ENCODE data around the gene HYKK. TPM values are rescaled to one million over a fixed set of nuclear protein-coding genes. Genes with fewer than 3 reads are reported as not detected.

Gene HYKK
- total and polyA plus RNA-seq, 2 of the 13 experiments (the other 11 are each of a cell fraction or from before 2014, with no cell fraction given): 3.5 to 5.4 TPM

DNA sequence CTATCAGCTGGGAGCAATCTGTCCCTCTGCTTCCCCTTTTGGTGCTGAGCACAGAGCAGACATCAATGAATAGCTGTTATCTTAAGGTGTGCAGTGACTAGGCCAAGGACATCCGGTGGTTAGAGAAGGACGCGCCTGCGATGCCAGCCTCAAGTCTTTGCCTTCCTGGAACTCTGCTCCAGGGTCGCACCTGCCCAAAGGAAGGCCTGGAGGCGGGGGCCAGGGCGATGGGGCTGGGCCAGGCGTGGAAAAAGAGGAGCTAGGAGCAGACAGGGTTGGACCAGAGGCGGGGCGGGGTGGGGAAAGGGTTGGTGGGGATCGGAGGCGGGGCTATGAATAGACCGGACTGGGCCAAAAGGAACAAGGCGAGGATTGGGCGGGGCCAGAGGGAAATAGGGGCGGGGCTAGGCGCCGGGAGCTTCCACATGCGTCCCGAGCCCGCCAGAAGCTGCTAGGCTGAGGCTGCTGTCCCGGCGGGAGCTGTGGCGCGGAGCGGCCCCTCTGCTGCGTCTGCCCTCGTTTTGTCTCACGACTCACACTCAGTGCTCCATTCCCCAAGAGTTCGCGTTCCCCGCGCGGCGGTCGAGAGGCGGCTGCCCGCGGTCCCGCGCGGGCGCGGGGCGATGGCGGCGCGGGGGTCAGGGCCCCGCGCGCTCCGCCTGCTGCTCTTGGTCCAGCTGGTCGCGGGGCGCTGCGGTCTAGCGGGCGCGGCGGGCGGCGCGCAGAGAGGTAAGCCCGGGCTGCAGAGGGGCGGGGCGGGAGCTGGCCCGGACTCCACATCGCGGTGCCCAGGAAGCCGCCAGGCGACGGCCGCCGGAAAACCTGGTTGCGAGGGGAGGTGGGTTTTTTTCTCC lies 57.9 kb downstream of the HYKK start, which contains the start of gene CHRNA5 (continued):
- TF ChIP-seq KLF16 (CRISPR knock-in tag; IDR thresholded peaks at IDR 0.05) (0 out of 4 replicates have a peak, but pooled peaks of 1 of the 2 experiments have one; percentile 10), MAX (IDR thresholded peaks at IDR 0.05) (peak; percentile 68), SKI (IDR thresholded peaks at IDR 0.05; ENCODE audit: partially characterized antibody) (no peak), ATM (IDR thresholded peaks at IDR 0.05; ENCODE audit: borderline replicate concordance) (no peak), SETDB1 (CRISPR knock-in tag; IDR thresholded peaks at IDR 0.05; ENCODE audit: borderline replicate concordance) (no peak), HNRNPK (IDR thresholded peaks at IDR 0.05; ENCODE audit: low read depth, low read length, poor library complexity, severe bottlenecking) (peak; percentile 12), ZBTB14 (CRISPR knock-in tag; IDR thresholded peaks at IDR 0.05) (peak; percentile 39; the same call in 1 of the 2 replicates), NFRKB (IDR thresholded peaks at IDR 0.05) (no peak), PHF8 (CRISPR knock-in tag; IDR thresholded peaks at IDR 0.05) (peak; percentile 47; the same call in 1 of the 2 replicates), ZNF121 (CRISPR knock-in tag; IDR thresholded peaks at IDR 0.05) (0 out of 2 replicates have a peak, but pooled peaks have one; percentile 23), MAZ (IDR thresholded peaks at IDR 0.05; ENCODE audit: borderline replicate concordance, low read depth, low read length) (no peak), MAZ (CRISPR knock-in tag; IDR thresholded peaks at IDR 0.05; ENCODE audit: low read depth) (peak; percentile 66; the same call in 1 of the 2 replicates), ZNF563 (CRISPR knock-in tag; IDR thresholded peaks at IDR 0.05) (no peak), ZNF432 (CRISPR knock-in tag; IDR thresholded peaks at IDR 0.05; ENCODE audit: borderline replicate concordance) (no peak), ZNF326 (CRISPR knock-in tag; IDR thresholded peaks at IDR 0.05; ENCODE audit: borderline replicate concordance) (no peak), CEBPG (CRISPR knock-in tag; IDR thresholded peaks at IDR 0.05) (no peak), SP4 (CRISPR knock-in tag; IDR thresholded peaks at IDR 0.05) (peak; percentile 67; the same call in 1 of the 2 replicates), ZNF446 (CRISPR knock-in tag; IDR thresholded peaks at IDR 0.05) (no peak), RBFOX2 (IDR thresholded peaks at IDR 0.05; ENCODE audit: low read depth, low read length) (peak; percentile 69), NFIC (IDR thresholded peaks at IDR 0.05; ENCODE audit: low read length) (no peak), RFXAP (CRISPR knock-in tag; IDR thresholded peaks at IDR 0.05; ENCODE audit: borderline replicate concordance) (peak; percentile 68; the same call in 1 of the 2 replicates), KAT2B (IDR thresholded peaks at IDR 0.05; ENCODE audit: borderline replicate concordance, low read depth, low read length) (no peak)
- TF ChIP-seq, protein P1, sequence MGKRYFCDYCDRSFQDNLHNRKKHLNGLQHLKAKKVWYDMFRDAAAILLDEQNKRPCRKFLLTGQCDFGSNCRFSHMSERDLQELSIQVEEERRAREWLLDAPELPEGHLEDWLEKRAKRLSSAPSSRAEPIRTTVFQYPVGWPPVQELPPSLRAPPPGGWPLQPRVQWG (CRISPR knock-in tag; IDR thresholded peaks at IDR 0.05; ENCODE audit: borderline replicate concordance, low read depth): no peak
- TF ChIP-seq, protein P2, sequence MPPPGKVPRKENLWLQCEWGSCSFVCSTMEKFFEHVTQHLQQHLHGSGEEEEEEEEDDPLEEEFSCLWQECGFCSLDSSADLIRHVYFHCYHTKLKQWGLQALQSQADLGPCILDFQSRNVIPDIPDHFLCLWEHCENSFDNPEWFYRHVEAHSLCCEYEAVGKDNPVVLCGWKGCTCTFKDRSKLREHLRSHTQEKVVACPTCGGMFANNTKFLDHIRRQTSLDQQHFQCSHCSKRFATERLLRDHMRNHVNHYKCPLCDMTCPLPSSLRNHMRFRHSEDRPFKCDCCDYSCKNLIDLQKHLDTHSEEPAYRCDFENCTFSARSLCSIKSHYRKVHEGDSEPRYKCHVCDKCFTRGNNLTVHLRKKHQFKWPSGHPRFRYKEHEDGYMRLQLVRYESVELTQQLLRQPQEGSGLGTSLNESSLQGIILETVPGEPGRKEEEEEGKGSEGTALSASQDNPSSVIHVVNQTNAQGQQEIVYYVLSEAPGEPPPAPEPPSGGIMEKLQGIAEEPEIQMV (CRISPR knock-in tag; IDR thresholded peaks at IDR 0.05; ENCODE audit: low read depth): no peak
- TF ChIP-seq, protein P3, sequence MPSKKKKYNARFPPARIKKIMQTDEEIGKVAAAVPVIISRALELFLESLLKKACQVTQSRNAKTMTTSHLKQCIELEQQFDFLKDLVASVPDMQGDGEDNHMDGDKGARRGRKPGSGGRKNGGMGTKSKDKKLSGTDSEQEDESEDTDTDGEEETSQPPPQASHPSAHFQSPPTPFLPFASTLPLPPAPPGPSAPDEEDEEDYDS (CRISPR knock-in tag; IDR thresholded peaks at IDR 0.05): no peak

Data from HepG2 (cell line).